GM19099 (cell line): ENCODE data around the gene KNDC1.

Experiments used
- POLR2A ChIP-seq: IDR thresholded peaks from 3 replicates; pipeline ENCODE4 v1.6.1; 2011; ENCODE audit warnings: low read depth; ENCODE audit not compliant: insufficient read length; ENCODE audit errors: extremely low read depth

KNDC1 gene, protein sequence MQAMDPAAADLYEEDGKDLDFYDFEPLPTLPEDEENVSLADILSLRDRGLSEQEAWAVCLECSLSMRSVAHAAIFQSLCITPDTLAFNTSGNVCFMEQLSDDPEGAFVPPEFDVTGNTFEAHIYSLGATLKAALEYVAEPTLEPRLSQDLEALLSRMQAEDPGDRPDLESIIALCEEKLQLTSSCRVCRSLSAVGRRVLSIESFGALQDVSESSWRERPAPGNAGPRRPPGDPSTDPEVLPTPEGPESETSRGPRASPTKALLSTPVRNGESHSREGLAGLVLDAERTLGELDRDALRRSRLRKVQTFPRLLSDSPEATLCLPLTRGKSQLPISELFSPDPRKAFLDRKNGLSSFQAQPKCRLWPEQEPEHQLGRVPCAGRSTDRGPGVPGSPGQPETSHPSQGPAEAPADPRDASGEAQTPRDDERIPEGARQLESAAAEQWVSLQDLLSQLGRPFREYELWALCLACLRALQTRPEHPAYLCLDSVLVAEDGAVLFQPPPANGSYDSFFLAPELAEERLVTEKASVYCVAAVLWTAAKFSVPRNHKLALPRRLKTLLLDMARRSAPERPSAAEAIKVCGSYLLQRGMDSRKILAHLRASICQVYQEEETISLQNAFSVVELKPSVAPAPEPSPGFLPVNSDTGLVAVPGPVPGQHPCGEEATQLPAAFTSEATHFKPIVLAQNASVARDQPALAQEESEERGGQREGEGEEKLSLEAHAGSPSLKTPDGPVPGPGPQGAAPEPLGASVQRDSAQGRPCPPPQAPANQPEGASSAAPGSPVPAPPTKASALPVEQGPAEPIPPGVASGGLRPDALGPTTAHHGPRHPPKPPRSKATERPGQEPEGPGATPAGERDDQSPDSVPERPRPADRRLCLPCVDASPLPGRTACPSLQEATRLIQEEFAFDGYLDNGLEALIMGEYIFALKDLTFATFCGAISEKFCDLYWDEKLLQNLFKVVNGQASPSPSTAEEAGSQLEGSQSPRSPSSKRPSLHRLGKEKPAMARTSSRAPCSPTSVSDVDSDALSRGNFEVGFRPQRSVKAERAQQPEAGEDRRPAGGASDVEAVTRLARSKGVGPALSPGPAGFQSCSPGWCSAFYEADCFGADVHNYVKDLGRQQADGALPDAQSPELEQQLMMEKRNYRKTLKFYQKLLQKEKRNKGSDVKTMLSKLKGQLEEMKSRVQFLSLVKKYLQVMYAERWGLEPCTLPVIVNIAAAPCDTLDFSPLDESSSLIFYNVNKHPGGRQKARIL (N-terminal part only)

DNA sequence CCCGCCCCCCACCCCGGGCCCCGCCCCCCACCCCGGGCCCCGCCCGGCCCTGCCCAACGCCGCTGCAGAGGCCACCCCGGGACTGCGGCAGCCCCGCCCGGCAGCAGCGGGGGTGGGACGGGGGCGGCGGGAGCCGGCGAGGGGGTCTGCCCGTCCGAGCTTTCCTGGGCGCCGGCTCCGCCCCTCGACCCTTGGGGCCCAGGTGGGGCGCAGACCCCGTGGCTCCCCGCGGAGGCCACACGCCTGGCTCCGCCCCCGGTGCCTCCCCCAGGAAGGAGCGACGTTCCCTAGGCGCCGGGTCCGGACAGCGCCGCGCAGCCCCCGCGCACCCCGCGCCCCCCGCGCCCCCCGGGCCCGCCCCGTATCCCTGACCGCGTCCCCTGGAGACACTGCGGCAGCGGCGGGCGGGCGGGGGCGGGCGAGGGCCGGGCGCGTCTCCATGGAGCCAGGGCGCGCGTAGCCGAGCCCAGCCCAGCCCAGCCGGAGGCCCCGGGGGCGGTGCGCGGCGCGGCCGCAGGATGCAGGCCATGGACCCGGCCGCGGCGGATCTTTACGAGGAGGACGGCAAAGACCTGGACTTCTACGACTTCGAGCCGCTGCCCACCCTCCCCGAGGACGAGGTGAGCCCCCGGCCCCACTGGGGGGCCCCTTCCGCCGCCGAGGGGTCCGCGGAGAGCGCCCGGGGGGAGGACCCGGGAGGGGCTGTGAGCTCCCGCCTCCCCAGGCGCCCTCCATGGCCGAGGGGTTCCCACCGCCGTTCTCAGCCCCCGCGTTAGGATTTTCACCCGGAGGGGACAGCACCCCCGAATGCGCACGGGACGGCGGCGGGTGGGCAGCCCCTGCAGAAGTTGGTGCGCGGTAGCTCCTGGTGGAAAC, at the start of gene KNDC1:
TSS of gene KNDC1 (plus strand) at position 270 of the 876 bp plus-strand sequence. CDS start at position 519, 249 bp downstream.
- TF ChIP-seq POLR2A: no peak

DNA sequence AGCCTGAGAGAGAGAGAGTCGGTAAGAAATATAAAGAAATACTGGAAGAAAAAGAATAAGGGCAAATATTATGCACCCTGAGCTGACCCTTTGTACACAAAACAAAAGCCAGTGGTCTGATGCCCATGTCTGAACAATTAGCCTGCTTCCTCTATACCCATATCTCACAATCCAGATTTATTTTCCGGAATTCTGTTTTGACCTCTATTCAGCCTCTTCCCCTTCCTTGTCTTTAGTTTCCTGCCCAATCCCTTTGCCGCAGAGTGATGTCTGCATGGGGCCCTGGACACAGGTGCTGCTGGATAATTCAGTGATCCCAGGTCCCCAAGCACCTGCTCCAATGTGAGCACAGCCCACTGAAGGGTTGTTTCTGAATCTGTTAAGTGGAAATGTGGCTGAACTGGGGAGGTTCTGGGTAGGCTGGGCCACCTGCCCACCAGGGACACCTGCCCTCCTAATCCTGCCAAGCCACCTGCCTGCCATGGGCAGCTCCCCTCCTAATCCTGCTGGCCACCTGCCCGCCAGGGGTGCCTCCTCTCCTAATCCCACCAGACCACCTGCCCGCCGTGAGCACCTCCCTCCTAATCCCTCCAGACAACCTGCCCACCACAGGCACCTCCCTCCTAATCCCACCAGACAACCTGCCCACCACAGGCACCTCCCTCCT, 49.3 kb upstream of the KNDC1 start:
- no peak for TF ChIP-seq POLR2A

GRCh38 chr10:133113146-133113830, 46.7 kb upstream of the KNDC1 start:
- no peak for TF ChIP-seq POLR2A

DNA sequence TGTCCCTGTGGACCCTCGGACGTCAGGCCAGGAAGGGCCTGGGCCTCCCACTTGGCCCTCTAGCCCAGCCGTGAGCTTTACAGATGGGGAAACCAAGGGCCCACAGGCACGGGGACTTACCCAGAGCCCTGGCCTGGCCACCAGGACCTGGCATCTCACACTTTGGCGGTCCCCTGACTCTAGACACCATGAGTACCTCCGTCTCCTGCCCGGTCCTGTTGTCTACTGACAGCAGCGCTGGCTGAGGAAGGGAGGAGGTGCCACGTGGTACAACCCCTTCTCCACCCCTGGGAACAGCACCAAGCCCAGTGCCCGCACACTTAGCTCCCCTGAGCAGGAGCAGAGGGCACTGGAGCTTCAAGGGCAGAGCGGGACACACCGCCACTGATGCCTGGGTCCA, 46.2 kb upstream of the KNDC1 start:
- no peak for TF ChIP-seq POLR2A

DNA sequence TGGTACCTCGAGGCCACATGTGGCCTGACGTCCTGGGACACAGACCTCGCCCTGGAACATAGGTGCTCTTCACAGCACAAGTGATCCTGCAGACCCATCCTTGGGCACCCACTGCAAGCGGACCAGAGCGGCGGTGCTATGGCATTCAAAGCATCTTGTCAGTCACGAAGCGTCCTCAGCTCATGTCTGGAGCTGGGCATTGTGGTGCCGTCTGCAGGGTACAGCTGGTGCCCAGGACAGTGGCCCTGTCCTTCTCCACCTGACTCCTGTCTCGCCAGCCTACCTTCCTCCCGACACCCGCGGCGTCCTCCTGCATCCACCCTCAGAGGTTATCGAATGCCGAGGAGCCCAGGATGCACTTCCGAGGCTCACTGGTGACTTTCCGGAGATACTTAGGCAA, 45.8 kb upstream of the KNDC1 start:
- TF ChIP-seq POLR2A: no peak

GRCh38 chr10:133114726-133115452, 45.1 kb upstream of the KNDC1 start:
- no peak for TF ChIP-seq POLR2A

GRCh38 chr10:133115453-133115842, 44.6 kb upstream of the KNDC1 start:
- no peak for TF ChIP-seq POLR2A

DNA sequence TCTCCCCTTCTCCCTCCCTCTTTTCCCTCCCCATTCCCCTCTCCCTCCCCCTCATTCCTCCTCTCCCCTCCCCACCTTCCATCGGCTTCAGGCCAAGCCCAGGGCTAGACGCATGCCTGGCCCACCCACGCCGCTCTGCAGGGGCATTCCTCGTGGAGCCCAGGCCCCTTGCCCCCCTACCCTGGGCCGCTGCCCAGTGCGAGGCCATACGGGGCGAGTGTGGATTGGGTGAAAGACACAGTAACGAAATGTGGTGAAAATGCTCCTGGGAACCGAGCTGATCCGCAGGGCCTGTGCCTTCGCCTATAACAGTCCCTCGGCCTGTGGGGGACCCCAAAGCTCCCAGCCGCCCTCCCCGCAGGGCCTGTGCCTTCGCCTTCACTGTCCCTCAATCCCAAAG, 44.0 kb upstream of the KNDC1 start:
- no peak for TF ChIP-seq POLR2A

GRCh38 chr10:133116455-133116854, 43.6 kb upstream of the KNDC1 start:
- TF ChIP-seq POLR2A: no peak

- TF ChIP-seq POLR2A: no peak
These were observed 42.9 kb upstream of the KNDC1 start for GRCh38 chr10:133117036-133117687.

DNA sequence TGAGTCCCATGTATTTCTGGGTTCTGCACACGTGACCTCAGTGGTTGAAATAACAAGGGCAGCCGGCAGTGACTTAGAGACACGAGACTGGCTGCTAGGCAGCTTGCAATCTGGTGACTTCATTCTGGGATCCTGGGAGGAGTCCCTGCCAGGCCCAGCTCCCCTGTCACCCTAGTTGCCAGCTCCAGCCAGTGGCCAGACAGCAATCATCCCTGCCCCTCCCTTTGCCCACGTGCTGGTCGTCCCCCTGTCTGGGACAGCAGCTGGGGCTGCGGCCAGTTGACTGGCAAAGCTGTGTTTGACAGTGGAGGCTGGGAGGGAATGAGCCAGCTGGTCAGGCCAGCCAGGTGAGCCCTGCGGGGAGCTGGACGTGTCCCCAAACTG, 42.3 kb upstream of the KNDC1 start:
- TF ChIP-seq POLR2A: no peak

DNA sequence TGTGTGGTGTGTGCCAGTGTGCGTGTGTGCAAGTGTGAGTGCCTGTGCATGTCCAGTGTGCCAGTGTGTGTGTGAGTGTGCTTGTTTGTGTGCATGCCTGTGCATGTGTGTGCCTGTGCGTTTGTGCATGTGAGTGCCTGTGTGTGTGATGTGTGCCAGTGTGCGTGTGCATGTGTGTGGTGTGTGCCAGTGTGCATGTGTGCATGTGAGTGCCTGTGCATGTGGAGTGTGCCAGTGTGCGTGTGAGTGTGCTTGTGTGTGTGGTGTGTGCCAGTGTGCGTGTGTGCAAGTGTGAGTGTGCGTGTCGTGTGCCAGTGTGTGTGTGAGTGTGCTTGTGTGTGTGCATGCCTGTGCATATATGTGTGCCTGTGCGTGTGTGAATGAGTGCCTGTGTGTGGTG, 38.5 kb upstream of the KNDC1 start:
- TF ChIP-seq POLR2A: no peak

GRCh38 chr10:133122171-133122935, 37.7 kb upstream of the KNDC1 start:
- no peak for TF ChIP-seq POLR2A
